Fibroblast of skin of abdomen (primary cell): ENCODE data around the gene RNF144B.
"Not testable (repeated sequence)": the region's sequence is repeated elsewhere in the genome, so short reads cannot be mapped to it uniquely, and the experiment has no call there.

Experiments
- DNase-seq: peaks from one replicate; pipeline ENCODE4 v3.0.0-alpha.2; 2013

RNF144B gene

GRCh38 chr6:18371656-18372055 is 15.5 kb upstream of the RNF144B start:
- DNase-seq: no peak

- no peak for DNase-seq
Observed at GRCh38 chr6:18380158-18380836, 6.9 kb upstream of the RNF144B start.

GRCh38 chr6:18380851-18381250 is 6.3 kb upstream of the RNF144B start:
- DNase-seq: no peak

- DNase-seq: no peak
Observed at GRCh38 chr6:18383441-18383840, 3.7 kb upstream of the RNF144B start.

GRCh38 chr6:18384621-18385020 is 2.5 kb upstream of the RNF144B start:
- no peak for DNase-seq

GRCh38 chr6:18386298-18386976 is 713 bp upstream of the RNF144B start:
- peak; percentile 59 for DNase-seq

GRCh38 chr6:18388271-18388670 is 1.1 kb downstream of the RNF144B start:
- no peak for DNase-seq

- DNase-seq: peak; percentile 71
Observed at GRCh38 chr6:18388942-18389341, 1.8 kb downstream of the RNF144B start.

GRCh38 chr6:18389479-18389878 is 2.3 kb downstream of the RNF144B start:
- peak; percentile 32 for DNase-seq

- DNase-seq: no peak
Observed at GRCh38 chr6:18390476-18390875, 3.3 kb downstream of the RNF144B start.

- DNase-seq: no peak
Observed at GRCh38 chr6:18391023-18391422, 3.9 kb downstream of the RNF144B start.

- no peak for DNase-seq
Observed at GRCh38 chr6:18392346-18392877, 5.3 kb downstream of the RNF144B start.

- DNase-seq: no peak
Observed at GRCh38 chr6:18393698-18394097, 6.5 kb downstream of the RNF144B start.

GRCh38 chr6:18395177-18395855 is 8.2 kb downstream of the RNF144B start:
- DNase-seq: no peak

- DNase-seq: peak; percentile 66
Observed at GRCh38 chr6:18395856-18396197, 8.7 kb downstream of the RNF144B start.

GRCh38 chr6:18397701-18398100 is 10.6 kb downstream of the RNF144B start:
- DNase-seq: no peak

- not testable (repeated sequence) for DNase-seq
Observed at GRCh38 chr6:18398225-18398624, 11.1 kb downstream of the RNF144B start.

- peak; percentile 86 for DNase-seq
Observed at GRCh38 chr6:18400831-18401446, 13.8 kb downstream of the RNF144B start.

GRCh38 chr6:18404965-18405364 is 17.8 kb downstream of the RNF144B start:
- not testable (repeated sequence) for DNase-seq

GRCh38 chr6:18405477-18406293 is 18.5 kb downstream of the RNF144B start:
- peak; percentile 90 for DNase-seq

- DNase-seq: peak; percentile 50
Observed at GRCh38 chr6:18406955-18407749, 20.0 kb downstream of the RNF144B start.
